Activated CD4-positive, alpha-beta T cell treated with anti-CD3 and anti-CD28 coated beads for 48 hours (primary cell): ENCODE data around the gene DIP2C.
"Not testable (repeated sequence)": the region's sequence is repeated elsewhere in the genome, so short reads cannot be mapped to it uniquely, and the experiment has no call there.

ENCODE experiments used
- DNase-seq: peaks from one replicate; pipeline ENCODE4 v3.0.0-alpha.2; 2020

DIP2C gene

DNA sequence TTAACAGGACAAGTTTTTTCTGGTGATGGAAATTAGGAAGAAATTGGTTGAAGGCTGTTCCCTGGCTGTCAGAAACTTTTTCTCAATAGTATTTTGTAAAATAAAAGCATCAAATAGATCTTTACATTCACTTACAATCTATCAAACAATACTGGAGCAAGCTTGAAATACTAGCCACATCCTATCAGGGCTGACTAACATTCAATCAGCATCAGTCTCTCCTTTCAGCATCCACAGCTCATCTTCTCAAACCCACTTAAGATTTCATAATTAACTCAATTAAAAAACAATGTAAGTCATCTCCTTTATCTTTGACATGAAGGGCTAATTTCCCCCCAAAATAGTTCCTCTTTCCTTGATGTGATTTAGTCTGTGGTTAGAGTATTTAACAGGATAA lies 80.2 kb downstream of the DIP2C start:
- DNase-seq: no peak

DNA sequence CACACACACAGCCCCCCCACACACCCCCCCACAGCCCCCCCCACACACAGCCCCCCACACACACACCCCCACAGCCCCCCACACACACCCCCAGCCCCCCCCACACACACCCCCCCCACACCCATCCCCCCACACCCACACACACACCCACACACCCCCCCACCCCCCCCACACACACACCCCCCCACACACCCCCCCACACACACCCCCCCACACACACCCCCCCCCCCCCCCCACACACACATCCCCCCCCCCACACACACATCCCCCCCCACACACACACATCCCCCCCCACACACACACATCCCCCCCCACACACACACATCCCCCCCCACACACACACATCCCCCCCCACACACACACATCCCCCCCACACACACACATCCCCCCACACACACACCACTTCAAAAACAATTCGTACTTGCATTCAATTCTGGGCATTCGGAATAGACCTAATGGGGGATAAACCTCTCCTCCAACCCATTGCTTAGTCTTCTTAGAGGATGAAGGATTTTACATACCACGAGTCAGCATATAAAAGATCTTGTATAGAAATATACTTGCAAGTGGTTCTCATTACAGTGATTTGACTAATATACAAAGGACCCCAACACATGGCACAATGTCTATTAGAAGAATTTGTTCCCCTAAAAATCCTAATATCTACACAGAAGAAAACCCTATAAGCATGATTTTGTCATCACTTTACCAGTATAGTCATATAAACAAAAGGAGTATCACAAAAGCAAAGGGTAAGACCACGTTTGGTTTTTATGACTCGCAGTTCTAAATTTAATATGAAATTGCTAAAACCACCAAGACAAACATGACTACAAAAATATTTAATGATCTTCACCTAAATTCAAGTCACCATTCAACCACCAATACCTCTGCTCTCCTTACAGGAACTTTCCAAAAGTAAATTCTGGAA lies 80.9 kb downstream of the DIP2C start:
- no peak for DNase-seq

DNA sequence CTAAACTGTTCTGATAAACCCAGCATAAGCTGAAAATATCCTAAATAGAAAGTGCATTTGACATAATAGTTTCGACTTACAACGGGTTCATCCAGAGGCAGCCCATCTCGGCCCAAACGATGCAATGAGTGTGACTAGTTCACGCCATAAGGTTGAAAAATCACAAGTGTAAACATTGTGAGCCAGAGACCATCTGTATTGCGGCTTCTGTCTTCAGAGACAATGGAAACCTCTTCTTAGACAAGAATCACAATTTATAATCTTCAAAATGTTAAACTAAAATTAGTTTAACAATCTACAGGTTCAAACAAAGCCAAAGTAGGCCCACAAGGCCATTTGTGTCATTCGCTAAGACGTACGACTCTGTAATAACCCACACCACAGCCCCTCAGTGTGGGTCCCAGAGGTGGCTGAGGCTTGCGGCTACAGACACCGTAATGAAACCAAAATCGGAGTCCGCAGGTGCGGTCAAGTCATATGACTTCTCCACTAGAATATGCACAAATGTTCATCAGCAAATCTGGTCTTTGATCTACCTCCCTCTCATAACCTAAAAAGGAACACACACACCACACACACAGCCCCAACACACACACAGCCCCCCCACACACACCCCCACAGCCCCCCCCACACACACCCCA lies 81.8 kb downstream of the DIP2C start:
- DNase-seq: no peak

DNA sequence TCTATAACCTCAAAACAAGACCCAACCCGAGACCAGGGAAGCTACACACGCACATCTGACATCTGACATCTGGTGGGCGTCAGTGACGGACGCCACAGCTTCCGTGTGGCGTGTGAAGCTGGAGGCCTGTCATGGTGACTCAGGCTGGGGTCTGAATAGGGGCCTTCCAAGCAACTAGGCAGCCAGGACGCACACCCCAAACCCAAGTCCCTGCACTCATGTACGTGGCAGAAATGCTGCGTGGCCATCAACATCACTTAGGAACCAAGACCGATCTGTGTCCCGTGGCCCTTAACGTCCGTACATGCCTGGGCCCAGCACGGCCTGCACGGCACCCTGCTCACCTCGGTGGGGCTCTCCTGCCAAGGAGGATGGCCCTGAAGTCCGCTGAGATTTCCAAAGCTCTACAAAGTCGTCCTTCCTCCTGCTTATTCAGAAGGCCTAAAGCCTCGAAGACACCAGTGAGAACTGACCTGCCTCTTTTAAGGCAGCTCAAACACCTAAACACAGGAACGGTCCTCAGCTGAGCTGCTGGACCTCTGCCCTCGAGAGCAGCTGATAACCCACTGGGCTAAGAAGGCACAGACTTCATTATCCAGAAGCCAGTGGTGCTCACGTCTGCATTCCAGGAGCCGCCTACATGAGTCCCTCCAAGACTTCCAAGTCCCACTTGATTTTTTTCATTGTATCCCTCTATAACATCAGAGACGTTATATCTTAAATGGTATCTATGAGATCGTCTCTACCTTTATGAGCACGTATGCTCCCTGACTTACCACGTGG lies 82.5 kb downstream of the DIP2C start:
- DNase-seq: no peak

DNA sequence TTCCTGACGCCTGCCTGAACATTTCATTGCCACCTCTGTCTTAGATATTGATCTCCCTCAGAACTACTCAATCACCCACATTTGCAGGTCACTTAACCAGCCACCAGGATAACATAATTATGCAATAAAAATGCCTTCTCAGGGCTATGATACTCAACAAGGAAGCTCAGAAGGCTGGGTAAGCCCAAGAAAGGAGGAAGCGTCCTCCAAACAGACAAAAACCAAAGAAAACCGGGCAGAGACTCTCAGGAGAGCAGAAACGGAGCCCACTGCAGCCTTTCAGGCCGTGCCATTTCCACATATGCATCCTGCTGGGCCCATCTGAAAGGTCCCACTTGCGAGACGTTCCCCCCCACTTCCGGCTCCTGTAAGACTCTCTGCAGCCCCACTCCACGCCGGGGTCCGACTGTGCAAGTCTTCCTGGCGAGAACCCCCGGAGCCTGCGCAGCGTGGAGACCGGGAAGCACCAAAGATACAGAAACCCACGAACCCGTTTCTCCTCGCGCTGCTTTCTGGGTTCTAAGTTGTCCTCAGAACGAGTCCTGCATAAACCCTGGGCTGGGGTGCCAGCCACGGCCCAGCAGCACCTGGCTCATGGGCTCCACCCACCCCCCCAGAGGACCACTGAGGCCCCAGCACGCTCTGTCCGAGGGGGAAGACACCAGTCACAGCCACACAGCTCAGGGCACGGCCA lies 83.7 kb downstream of the DIP2C start:
- no peak for DNase-seq

DNA sequence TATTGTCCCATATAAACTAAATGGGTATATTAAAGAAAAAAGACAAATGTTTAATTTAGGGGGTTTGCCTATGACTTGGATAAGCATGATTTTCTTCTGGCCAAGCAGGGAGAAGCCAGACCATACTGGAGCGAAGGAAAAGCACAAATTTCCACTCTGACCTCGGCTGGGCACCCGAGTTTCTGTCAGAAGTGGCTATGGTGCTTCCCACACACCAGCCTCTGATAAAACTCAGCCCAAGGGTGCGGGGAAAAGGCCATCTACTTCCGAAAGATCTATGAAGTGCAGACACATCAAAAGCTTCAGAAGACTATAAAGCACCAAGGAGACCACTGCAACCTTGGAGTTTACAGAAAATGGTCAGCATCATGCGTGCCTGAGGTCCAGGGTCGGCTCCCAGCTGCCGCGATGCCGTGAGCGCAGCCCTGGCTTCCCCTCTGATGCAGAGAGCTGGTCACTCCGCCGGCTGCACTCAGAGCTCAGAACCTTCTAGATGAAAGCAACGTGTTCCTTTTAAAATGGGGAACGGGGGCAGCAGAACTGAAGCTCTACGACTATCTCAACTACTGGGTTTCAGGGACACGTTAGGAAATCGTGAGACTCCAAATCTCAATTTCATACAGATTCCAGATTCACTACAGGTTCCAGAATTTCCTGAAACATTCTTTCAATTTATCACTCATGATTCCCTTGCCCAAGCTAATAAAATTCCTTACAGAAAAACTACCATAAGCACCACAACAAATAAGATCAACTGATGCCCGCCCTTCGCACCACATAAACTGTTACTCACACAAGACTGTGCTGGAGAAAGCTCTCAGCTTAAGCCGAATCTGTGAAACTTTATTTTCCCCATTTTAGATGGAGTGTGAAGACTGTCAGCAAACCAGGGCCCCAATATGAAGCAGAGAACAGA lies 84.5 kb downstream of the DIP2C start:
- no peak for DNase-seq

DNA sequence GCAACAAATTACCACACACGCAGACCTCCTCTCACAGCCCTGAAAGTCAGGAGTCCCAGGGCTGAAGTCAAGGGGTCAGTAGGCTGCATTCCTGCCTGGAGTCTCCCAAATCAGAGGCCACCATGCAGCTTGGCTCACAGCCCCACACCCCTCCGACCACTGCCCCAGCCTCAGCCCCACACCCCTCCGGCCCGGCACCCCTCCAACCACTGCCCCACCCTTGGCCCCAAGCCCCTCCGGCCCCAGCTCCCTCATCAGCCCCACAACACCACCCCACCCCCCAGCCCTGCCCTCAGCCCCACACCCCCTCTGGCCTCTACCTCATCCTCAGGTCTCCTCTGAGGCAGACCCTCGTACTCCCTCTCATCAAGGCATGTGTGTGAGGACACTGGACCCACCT lies 85.7 kb downstream of the DIP2C start:
- DNase-seq: no peak

DNA sequence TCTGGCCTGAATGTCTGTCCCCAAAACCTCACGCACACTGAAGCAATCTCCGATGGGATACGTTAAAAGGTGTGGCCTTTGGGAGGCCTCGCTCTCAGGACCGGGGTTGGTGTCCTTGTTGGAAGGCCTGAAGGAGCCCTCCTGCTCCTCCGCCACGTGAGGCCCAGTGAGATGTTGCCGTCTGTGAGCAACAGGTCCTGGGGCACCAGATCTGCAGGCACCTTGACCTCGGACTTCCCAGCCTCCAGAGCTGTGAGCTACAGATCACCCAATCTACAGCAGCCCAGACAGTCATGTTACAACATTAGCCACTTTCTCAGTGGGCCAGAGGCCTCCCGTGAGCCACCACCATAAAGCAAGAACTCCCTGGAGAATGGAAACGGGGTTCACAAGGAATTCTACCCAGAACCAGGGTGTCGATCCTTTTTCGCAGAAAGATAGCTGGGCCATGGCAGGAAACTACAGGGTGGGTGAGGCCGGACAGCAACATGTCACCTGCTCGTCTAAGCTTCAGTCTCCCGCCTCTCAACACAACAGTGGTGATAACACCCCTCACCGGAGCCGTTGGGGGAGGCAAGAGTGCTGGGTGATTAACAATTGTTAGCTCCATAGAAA lies 87.0 kb downstream of the DIP2C start:
- DNase-seq: no peak

DNA sequence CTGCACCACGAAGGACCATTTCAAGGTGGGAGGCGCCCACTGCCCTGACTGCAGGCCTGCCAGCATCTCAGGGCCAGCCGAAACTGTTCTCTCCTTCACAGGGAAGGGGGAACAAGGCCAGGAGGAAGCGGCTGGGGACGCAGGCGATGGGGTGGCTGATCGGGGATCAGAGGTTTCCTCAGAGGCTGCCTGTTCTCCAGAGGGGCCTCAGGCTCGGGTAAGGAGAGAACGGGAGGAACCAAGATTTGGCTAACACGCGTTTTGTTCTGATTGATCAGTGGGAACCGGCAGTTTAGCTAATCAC lies 87.9 kb downstream of the DIP2C start:
- no peak for DNase-seq

DNA sequence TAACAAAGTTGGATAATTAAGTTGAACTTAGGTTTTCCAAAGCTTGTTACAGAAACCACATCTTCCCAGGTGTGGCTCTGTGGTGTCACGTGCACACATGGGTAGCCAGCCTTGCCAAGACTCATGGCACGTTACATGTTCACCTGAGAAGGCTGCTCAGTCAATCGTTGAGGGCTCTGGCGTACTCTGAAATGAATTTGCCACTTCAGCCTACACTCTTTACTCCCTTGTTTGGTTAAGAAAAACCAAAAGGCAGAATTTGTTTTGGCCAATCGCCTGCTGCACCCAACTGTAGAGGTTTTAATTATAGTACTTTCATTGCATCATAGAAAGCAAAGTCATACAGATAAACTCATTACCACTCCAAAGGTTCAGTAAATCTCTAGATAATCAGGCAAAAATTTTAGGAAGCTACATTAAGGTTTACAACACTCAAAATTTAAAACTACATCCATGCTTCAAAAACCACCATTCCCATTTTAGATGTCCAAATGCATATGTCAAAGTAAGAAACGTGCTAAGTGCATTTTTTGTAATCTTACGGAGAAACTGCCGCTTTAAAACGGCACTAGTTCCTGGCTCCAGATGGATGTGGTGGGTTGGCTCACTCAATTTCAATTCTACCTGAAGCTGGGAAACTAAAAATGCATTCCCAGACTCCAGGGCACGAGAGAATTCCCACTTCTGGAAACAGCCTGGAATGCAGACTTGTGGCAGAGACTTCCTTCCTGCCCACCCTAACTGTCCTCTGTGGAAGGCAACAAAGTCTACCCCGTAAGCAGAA lies 88.4 kb downstream of the DIP2C start:
- no peak for DNase-seq

DNA sequence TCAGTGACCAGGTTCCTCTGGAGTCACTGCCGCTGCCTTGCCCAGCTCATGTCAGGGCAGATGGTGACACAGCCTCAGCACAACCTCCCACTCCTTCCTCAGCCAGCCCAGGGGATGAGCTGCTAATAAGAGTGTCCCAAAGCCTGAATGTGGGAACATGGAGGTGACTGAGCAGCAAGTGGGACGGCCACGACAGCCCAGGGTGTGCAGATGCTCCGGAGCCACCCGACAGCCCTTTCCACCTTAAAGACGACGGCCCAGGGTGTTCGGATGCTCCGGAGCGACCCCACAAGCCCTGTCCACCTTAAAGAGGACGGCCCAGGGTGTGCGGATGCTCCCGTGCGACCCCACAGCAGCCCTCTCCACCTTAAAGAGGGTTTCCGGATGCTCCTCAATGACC lies 89.2 kb downstream of the DIP2C start:
- no peak for DNase-seq

DNA sequence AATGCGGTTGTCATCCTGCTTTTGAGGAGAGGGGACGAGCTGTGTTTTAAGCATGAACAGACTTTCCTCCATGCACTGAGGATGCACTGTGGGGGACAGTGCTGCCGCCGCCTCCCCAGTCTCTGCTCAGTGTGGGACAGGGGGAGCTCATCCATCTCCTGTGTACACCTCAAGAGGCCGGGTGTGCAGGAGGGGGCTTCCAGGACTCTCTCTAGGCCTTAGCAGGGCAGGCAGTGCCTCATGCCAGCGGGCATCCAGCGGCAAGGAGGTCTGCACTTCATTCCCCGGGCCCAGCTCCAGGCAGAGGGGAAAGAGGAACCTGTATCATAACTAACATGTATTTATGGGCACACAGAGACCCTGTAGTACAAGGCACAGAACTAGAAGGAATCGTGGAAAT lies 89.7 kb downstream of the DIP2C start:
- no peak for DNase-seq

DNA sequence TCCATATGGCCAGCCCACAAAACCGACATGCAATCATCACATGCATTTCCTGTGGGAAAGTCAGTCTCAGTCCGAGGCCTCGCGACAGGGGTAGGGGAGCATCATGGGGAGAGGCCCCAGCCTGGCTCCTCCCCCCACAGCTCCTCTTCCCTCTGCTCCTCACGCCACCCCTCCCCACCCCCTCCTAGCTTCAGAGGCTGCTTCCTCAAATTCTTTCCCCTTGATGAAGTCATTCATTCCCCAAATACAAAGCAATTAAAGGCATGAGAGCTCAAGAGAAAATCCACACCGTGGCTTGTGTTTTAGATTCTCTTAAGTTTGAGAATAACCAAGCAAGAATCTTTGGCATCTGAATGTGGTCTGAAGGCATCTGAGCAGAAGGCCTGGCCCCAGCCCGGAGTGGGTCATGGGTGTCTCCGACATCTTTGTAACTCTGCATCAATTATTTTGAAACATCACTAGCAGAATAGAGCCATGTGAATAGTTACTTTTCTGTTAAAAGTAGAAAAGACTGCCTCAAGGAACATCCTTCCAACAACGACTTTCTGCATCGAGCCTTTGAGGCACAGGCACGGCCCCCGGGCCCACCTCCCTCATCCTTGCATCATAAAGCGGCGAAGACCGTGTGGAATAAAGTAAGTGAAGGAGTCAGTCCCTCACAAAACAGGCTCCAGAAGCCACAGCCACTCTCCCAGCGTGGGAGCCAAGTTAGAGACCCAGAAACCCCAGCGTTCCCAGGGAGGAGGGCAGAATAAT lies 90.9 kb downstream of the DIP2C start:
- no peak for DNase-seq

DNA sequence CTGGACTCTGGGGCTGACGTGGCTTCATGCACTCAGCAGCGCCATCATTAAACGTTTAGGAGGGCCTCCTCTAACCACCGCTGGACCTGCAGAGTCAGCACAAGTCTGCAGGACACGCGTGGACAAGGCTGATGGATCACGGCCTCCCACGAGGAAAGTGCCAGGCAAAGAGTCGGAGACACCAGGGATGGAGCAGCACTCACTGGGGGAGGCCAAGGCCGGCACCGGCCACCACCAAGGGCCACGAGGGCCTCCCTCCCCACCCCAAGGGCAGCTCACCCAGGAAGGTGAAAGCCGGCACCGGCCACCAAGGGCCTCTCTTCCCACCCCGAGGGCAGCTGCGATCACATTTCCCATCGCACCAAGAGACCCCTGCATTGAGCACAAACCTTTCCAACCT lies 91.5 kb downstream of the DIP2C start:
- no peak for DNase-seq

DNA sequence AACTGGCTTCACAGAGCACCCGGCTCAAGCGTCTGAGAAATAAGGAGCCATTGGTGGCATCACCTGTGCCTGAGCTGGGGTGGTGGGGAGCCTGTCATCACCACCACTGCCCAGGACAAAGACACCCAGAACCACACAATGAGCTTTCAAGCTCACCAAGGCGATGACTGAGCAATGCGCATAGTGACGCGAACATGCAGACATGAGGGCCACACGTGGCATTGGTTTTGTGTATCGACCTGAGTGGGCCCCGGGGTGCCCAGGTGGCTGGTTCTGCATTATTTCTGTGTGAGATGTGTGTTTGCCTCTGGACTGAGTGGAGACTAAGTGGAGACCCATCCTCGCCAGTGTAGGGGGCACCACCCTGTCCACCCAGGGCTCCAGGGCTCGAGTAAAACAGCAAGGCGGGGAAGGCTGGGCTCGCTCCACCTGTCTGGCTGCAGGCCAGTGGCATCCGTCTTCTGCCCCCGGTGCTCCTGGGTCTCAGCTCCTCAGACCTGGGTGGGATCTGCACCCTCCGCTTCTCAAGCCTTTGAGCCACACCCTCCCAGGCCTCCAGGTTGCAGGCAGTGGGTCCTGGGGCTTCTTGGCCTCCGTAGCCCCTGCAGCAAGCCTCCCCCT lies 92.6 kb downstream of the DIP2C start:
- DNase-seq: no peak

DNA sequence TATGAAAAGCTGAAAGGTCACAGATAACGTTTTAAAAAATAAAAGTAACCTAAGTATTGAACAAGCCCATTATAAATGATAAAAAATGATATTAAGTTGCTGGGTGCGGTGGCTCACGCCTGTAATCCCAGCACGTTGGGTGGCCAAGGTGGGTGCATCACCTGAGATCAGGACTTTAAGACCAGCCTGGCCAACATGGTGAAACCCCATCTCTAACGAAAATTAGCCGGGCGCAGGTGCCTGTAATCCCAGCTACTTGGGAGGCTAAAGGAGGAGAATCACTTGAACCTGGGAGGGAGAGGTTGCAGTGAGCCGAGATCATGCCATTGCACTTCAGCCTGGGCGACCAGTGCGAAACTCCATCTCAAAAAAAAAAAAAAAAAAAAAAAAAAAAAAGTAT lies 93.3 kb downstream of the DIP2C start:
- DNase-seq: not testable (repeated sequence)

DNA sequence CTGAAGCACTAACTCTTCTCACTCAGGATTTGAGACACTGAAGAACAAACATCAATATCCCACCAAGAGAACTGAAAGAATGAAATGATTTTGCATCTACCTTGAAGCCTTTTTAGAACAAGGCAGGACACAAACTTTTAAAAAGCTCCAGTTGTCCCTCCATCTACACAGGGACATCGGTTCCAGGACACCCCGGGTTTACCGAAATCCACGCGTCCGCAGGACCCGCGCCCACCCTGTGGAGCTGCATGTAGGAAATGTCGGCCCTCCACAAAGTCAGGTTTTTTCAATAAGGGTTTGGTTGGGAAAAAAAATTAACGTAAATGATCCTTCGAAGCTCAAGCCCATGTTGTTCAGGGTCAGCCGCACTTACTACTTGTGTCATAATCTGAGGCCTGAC lies 94.0 kb downstream of the DIP2C start:
- no peak for DNase-seq

DNA sequence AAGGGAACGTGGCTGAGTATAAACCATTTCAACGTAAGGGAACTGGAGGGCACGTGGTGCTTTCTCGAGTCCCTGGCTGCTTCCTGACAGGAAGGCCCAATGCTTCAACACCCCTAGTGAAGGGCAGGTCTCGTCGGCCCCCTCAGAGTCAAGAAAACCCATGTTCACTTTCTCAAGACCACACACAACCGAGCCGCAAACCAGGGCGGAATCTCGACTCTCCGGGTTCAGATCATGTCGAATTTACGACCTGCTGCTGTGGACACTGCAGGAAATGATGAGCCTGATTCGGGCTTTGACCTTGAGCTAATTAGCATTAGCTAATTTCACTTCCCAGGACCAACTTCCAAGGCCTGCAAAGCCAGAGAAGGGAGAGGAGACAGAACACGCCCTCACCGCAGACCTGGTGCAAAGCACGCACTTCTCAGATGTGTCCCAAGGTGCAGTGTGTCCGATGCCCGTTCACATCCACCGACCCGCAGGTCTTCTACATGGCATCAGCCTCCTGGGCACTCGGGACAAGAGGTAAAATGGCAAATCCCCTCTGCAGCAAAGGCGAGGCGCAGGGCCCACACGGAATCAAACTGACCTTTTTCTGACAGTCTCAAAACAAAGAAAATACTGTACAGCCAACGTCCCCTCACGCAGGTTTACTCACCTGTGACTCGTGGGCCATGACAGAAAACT lies 94.7 kb downstream of the DIP2C start:
- no peak for DNase-seq

DNA sequence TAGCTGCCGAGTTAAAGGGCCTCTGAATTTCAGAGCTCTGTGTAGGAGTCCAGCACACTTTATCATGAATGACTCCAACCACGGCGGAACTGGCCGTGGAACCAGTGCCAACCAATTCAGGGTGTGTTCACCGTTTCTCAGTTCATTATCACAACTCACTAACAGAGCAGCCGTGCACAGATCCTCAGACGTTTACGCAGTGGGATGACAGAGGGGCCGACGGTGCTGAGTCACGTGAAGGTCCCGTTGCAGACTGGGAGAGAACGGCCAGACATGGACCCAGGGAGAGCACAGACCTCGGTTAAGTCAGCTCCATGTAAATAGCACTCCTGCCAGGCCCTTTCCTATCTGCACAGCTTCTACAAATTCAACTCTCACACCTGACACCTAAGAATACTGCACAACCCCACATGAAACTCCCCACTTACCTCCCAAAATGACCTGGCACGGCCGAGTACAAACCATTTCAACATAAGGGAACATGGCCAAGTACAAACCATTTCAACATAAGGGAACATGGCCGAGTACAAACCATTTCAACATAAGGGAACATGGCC lies 95.5 kb downstream of the DIP2C start:
- DNase-seq: no peak
